Measurements from ENCODE around the gene CREG1. TPM values are rescaled to one million over a fixed set of nuclear protein-coding genes. Genes with fewer than 3 reads are reported as not detected.

CREG1 gene
- total and polyA plus RNA-seq, 2 of the 8 experiments (the other 6 are each of a cell fraction or from before 2014, with no cell fraction given): 29.8 to 30.1 TPM

DNA sequence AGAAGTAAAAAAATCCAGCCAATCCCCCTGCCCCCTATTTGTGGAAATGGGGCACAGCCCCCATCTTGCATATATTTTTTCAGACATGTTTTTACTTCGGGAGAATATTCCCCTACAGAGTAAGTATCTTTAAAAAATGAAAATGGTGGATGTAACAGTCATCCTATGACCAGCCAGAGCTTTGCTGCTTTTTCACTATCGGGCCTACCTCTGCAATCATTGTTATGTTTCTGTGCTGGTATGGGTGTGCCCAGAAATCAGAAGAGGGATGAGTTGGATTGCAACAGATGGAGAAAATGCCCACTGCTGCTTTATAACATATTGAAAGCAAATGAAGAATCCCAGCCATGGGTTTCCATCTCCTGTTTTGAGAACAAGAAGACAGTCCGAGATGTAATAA is 38.1 kb downstream of the CREG1 start (continued):
- TF ChIP-seq CBX8 (IDR thresholded peaks at IDR 0.05; ENCODE audit: borderline replicate concordance, low read depth, low read length) (no peak), SIRT6 (IDR thresholded peaks at IDR 0.05; ENCODE audit: low read length) (no peak), SUZ12 (IDR thresholded peaks at IDR 0.05; ENCODE audit: low read length) (no peak), RAD21 (IDR thresholded peaks at IDR 0.05 in 1 of 2, conservative IDR thresholded peaks at IDR 0.05 in 1 of 2; ENCODE audit: low read depth in 2 of 2, low read length in 2 of 2) (no peak)
- TF ChIP-seq, protein P1, sequence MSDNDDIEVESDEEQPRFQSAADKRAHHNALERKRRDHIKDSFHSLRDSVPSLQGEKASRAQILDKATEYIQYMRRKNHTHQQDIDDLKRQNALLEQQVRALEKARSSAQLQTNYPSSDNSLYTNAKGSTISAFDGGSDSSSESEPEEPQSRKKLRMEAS (IDR thresholded peaks at IDR 0.05): no peak

Measured in H1 (cell line).